ENCODE results near the gene PYY. TPM values are rescaled to one million over a fixed set of nuclear protein-coding genes. Genes with fewer than 3 reads are reported as not detected.

The PYY gene
- total and polyA plus RNA-seq, 5 experiments from 2014 or later = not detected

DNA sequence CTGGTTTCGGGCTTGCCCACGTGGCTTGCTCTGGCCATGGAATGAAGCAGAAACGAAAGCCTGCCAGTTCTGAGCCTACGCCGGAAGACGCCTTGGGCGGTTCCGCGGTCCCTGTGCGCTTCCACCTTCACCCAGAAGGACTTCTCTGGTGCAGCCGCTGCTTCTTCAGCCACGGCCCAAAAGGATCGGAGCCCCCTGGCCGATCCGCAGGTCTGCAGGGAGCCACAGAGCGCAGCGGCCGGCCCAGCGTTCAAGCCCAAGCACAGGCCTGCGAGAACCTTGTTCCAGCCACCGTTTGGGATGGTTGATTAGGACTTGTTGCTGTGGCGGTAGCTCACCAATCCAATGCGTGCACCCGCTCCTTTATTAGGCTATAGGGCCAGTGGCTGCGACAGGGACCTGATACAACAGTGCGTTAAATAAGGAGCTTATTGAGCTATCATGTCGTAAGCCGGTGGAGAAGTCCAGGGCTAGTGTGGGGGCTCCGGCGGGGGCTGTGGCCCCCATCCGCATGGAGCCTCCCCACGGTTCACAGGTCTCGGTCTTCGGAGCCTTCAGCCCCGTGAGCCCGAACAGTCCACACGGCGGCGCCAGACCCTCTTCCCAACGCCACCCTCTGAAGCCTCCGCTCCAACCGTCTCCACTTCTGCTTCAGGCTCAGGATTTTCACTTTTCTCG is 36.3 kb downstream of the PYY start:
- no peaks in the 10 kb centered on the region for H3K36me3 Mint-ChIP-seq
- H3K4me3 Mint-ChIP-seq = peak overlapping the region; percentile 73 to 90 (median 86)
- H3K9me3 Mint-ChIP-seq = no peaks in the 10 kb centered on the region
- peak; percentile 82 to 88 for ATAC-seq
- peak in 8 of 10 donors; percentile 29 to 53 (median 39) for DNase-seq
- POLR2A ChIA-PET = interaction anchor here (0.6 kb wide), 1 partner anchor 88 kb away, joined by 4 read pairs; no protein-coding TSS in a partner anchor
- H3K4me1 Mint-ChIP-seq = peaks cover 10 to 30% (median 18%) of the 10 kb centered on the region in 4 donors
- H3K27ac Mint-ChIP-seq = peak overlapping the region in 9 of 10 donors; percentile 61 to 91 (median 81)
- no peaks in the 10 kb centered on the region for H3K27me3 Mint-ChIP-seq

DNA sequence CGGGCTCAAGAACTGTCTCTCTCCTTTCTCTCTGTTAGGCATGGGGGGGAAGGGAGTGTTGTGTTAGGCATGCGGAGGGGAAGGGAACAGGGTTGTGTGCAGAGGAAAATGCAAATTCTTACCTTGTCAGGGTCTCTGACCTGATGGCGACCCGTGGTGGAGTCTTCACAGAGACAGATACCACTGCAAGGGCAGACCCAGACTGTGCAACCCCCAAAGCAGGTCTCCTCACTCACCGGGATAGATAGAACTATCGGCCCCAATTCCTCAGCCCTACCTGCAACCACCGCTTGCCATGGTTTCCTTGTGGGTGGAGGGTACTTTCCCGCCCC is 36.8 kb downstream of the PYY start:
- POLR2A ChIA-PET = no interaction called here
- Mint-ChIP-seq H3K27me3 (no peaks in the 10 kb centered on the region), H3K27ac (peak overlapping the region in 9 of 10 donors; percentile 61 to 91 (median 81)), H3K4me1 (peaks cover 10 to 30% (median 18%) of the 10 kb centered on the region in 4 donors), H3K9me3 (no peaks in the 10 kb centered on the region), H3K36me3 (no peaks in the 10 kb centered on the region), H3K4me3 (peak overlapping the region; percentile 73 to 90 (median 86))
- ATAC-seq (no peak), DNase-seq (no peak)

DNA sequence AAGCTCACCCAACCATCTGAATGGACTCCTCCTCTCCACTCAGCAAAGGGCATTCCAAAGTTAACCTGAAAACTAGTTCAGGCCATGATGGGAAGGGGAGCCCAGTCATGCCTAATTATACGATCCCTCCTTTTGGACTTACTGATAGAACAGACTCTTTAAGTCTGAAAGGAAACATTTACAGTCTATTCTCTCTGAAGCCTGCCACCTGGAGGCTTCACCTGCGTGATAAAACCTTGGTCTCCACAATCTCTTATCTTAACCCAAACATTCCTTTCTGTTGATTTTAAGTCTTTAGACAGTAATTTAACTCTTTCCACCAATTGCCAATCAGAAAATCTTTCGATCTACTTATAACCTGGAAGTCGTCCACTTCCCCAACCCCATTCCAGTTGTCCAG is 37.4 kb downstream of the PYY start:
- ATAC-seq = no peak
- no peak for DNase-seq
- POLR2A ChIA-PET = no interaction called here
- Mint-ChIP-seq H3K4me1 (peaks cover 10 to 30% (median 18%) of the 10 kb centered on the region in 4 donors), H3K27ac (peak overlapping the region in 7 of 10 donors; percentile 9 to 91 (median 74)), H3K27me3 (no peaks in the 10 kb centered on the region), H3K4me3 (peak overlapping the region in 9 of 10 donors; percentile 52 to 87 (median 84)), H3K9me3 (no peaks in the 10 kb centered on the region), H3K36me3 (no peaks in the 10 kb centered on the region)

DNA sequence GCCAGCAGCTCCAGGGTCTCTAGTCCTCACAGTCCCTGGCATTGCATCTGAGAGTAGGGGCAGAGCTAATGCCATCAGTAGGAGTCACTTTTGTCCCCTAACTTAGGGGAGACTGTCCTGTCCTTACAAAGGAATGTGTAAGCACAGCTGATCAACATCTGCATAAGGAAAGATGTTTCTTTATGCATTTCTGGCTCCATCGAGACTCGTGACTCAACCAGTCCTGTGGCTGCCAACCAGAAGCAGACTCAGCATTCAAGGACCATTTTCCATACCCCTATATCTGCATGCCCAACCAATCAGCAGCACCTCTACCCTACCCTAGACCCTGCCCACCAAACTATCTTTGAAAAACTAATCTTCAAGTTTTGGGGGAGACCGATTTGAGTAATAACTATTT is 38.2 kb downstream of the PYY start:
- H3K4me3 Mint-ChIP-seq = peak overlapping the region in 2 of 10 donors; percentile 1 to 49
- POLR2A ChIA-PET = no interaction called here

GRCh38 chr17:43914451-43914850 is 39.3 kb downstream of the PYY start:
- H3K36me3 Mint-ChIP-seq = no peaks in the 10 kb centered on the region
- H3K4me1 Mint-ChIP-seq = peaks cover 10 to 32% (median 18%) of the 10 kb centered on the region in 4 donors
- no peaks in the 10 kb centered on the region for H3K9me3 Mint-ChIP-seq
- POLR2A ChIA-PET = interaction anchor here (0.7 kb wide), 1 partner anchor 12 kb away, joined by 3 read pairs; no protein-coding TSS in a partner anchor
- DNase-seq (no peak), ATAC-seq (no peak)
- H3K27ac Mint-ChIP-seq = no peak overlapping the region
- H3K4me3 Mint-ChIP-seq = no peak overlapping the region
- no peaks in the 10 kb centered on the region for H3K27me3 Mint-ChIP-seq

More for the DNA sequence above, 38.2 kb downstream of the PYY start:
- peaks cover 10 to 30% (median 18%) of the 10 kb centered on the region in 4 donors for H3K4me1 Mint-ChIP-seq
- H3K27ac Mint-ChIP-seq = peak overlapping the region in 2 of 10 donors; percentile 6 to 27
- ATAC-seq = no peak
- no peaks in the 10 kb centered on the region for H3K36me3 Mint-ChIP-seq
- H3K27me3 Mint-ChIP-seq = no peaks in the 10 kb centered on the region
- no peaks in the 10 kb centered on the region for H3K9me3 Mint-ChIP-seq
- no peak for DNase-seq

- no peaks in the 10 kb centered on the region for H3K36me3 Mint-ChIP-seq
- no peak for DNase-seq
- no peak for ATAC-seq
- peaks cover 10 to 29% (median 18%) of the 10 kb centered on the region in 4 donors for H3K4me1 Mint-ChIP-seq
- no peaks in the 10 kb centered on the region for H3K27me3 Mint-ChIP-seq
- H3K27ac Mint-ChIP-seq = no peak overlapping the region
- no peak overlapping the region for H3K4me3 Mint-ChIP-seq
- POLR2A ChIA-PET = no interaction called here
- no peaks in the 10 kb centered on the region for H3K9me3 Mint-ChIP-seq
These were observed 40.2 kb downstream of the PYY start for GRCh38 chr17:43913584-43913983.

DNA sequence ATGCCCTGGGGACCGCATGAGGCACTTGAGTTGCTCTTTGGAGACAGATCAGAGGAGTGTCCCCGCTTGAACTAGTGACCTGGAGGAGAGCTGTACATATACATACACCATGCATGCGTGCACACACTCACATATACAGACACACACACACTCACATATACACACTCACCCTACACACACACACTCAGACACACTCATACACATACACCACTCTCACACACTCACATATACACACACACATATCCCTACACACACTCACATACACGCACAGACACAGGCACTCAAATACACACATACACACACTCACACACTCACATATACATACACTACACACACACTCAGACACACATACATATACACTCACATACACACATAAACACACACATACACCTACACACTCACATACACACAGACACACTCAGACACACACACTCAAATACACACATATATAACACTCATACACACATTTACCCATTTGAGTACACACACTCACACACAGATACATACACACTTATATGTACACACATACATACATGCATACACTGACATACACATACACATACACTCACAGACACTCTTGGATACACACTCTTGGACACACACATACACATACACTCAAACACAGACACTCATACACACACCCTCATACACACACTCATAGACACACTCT is 41.0 kb downstream of the PYY start:
- Mint-ChIP-seq H3K36me3 (no peaks in the 10 kb centered on the region), H3K4me1 (peaks cover 12 to 31% (median 17%) of the 10 kb centered on the region in 4 donors), H3K27ac (no peak overlapping the region), H3K27me3 (peaks cover 0 to 3% (median 0%) of the 10 kb centered on the region in 5 donors), H3K4me3 (no peak overlapping the region), H3K9me3 (no peaks in the 10 kb centered on the region)
- POLR2A ChIA-PET = no interaction called here
- DNase-seq = no peak
- no peak for ATAC-seq

- Mint-ChIP-seq H3K36me3 (no peaks in the 10 kb centered on the region), H3K9me3 (no peaks in the 10 kb centered on the region), H3K4me1 (peaks cover 11 to 25% (median 18%) of the 10 kb centered on the region in 4 donors), H3K4me3 (no peak overlapping the region), H3K27me3 (peaks cover 0 to 3% (median 0%) of the 10 kb centered on the region in 5 donors), H3K27ac (no peak overlapping the region)
- POLR2A ChIA-PET = no interaction called here
- ATAC-seq (no peak), DNase-seq (no peak)
These were observed 41.8 kb downstream of the PYY start for GRCh38 chr17:43911904-43912303.

DNA sequence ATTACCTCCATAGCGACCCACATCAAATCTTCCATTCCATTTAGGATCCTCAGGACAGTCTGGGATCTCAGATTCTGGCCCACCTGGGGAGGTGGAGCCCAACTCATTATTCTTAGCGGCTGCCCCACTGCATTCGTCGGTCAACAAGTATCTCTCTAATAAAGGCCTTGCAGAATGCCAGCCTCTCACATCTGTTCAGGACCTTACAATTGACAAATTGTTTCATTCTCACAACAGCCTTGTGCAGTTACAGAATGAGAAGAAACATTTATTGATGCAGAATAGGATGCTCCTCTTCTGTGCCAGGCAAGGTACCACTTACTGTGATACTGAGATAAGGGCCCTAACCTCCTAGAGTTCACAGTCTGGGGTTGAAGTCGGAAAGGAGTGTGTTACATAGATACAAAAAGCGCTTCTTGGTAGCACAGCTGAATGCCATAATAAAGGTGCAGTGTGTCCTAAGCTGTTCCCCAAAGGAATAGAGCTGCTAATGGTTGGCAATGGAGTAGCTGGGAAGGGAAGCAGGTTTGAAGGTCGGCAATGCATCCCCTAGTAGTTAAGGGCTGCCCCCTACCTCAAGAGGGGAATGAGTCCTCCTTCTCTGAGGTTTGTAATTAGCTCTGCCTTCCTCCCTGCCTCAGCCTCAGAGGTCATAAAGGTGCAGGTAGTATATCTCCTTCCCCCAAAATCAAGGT is 44.1 kb downstream of the PYY start:
- DNase-seq = no peak
- Mint-ChIP-seq H3K4me1 (peaks cover 7 to 21% (median 19%) of the 10 kb centered on the region in 4 donors), H3K27me3 (peaks cover 0 to 9% (median 0%) of the 10 kb centered on the region in 5 donors), H3K9me3 (no peaks in the 10 kb centered on the region), H3K27ac (no peak overlapping the region), H3K4me3 (no peak overlapping the region), H3K36me3 (no peaks in the 10 kb centered on the region)
- ATAC-seq = no peak
- POLR2A ChIA-PET = interaction anchor here (0.7 to 1.2 kb wide), 3 partner anchors 9 to 1296 kb away, joined by 3 to 5 read pairs (median 5); no protein-coding TSS in a partner anchor

GRCh38 chr17:43907998-43908721 is 45.6 kb downstream of the PYY start:
- POLR2A ChIA-PET = interaction anchor here (0.6 to 1.8 kb wide), 2 partner anchors 29 to 216 kb away, joined by 3 to 4 read pairs; partner anchors contain the start of gene HDAC5
- Mint-ChIP-seq H3K36me3 (no peaks in the 10 kb centered on the region), H3K27ac (peak overlapping the region in 8 of 10 donors; percentile 28 to 98 (median 72)), H3K27me3 (peaks cover 0 to 15% (median 0%) of the 10 kb centered on the region in 5 donors), H3K4me1 (peaks cover 9 to 21% (median 20%) of the 10 kb centered on the region in 4 donors), H3K9me3 (no peaks in the 10 kb centered on the region), H3K4me3 (peak overlapping the region; percentile 85 to 99 (median 92))
- peak; percentile 37 to 81 (median 57) for DNase-seq
- peak; percentile 58 to 60 for ATAC-seq

DNA sequence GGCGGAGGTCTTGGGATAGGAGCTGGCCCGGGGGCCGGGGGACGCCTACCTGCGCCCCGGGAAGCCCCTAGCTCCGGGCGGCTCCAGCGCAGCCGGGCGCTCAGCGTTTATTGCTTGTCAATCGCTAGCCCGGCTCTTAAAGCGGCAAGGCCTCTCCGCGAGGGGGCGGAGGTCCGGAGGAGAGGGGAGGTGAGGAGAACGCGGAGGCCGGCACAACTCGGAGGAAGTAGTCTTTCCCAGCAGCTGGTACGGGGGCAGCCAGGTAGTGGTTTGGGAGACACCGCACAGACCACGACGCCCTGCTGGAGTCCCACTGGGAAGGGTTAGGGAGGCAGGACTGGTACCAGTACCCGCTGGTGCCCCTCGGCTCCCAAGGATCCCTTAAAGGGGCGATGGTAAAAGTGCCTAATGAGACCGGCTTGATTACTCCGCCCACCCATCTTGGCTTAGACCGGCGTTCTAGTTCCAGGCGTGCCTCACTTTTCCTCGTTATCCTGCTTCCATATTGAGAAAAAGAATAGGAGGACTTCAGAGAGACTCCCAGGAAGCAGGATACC is 46.2 kb downstream of the PYY start, which contains the start of gene MPP2:
Gene MPP2 (minus strand): TSS at position 112 of the 557 bp plus-strand sequence. CDS start 3,076 bp downstream, outside the sequence.
- Mint-ChIP-seq H3K27ac (peak within 1 kb of the TSS in 9 of 10 donors; percentile 66 to 98 (median 96)), H3K27me3 (peaks cover 0 to 15% (median 0%) of the 10 kb centered on the region in 5 donors), H3K4me1 (peaks cover 9 to 21% (median 20%) of the 10 kb centered on the region in 4 donors), H3K36me3 (no peaks in the 10 kb centered on the region), H3K9me3 (no peaks in the 10 kb centered on the region), H3K4me3 (peak within 1 kb of the TSS; percentile 85 to 99 (median 92))
- DNase-seq (peak; percentile 43 to 84 (median 66)), ATAC-seq (peak; percentile 67 to 73)
- POLR2A ChIA-PET = interaction anchor here (0.6 to 2.1 kb wide), 3 partner anchors 21 to 216 kb away, joined by 3 to 10 read pairs (median 4); partner anchors contain the start of gene HDAC5

All from naive thymus-derived CD8-positive, alpha-beta T cell (primary cell).